Neuronal stem cell (in vitro differentiated cells): ENCODE data around the gene DENR.
"Not testable (repeated sequence)": the region's sequence is repeated elsewhere in the genome, so short reads cannot be mapped to it uniquely, and the experiment has no call there.

ENCODE experiments used
- DNase-seq: peaks from one replicate; pipeline ENCODE4 v3.0.0-alpha.2; 2013; ENCODE audit warnings: low spot score
- H2AFZ ChIP-seq: one replicate; pipeline ENCODE4 v1.6.1; 2013; ENCODE audit warnings: mild to moderate bottlenecking, low read length, inconsistent platforms
- H2AK5ac ChIP-seq: 2 replicates; pipeline ENCODE4 v1.6.1; 2013; ENCODE audit warnings: low read depth, mild to moderate bottlenecking, inconsistent platforms, low read length, moderate library complexity, mixed read lengths
- H2BK120ac ChIP-seq: 2 replicates; pipeline ENCODE4 v1.6.1; 2013; ENCODE audit warnings: low read depth, mild to moderate bottlenecking, inconsistent platforms, low read length, moderate library complexity, mixed read lengths
- H2BK12ac ChIP-seq: one replicate; pipeline ENCODE4 v1.6.1; 2013; ENCODE audit warnings: low read length, inconsistent platforms
- H2BK15ac ChIP-seq: 2 replicates; pipeline ENCODE4 v1.6.1; 2013; ENCODE audit warnings: mild to moderate bottlenecking, low read length, inconsistent platforms, mixed read lengths
- H2BK5ac ChIP-seq: one replicate; pipeline ENCODE4 v1.6.1; 2013; ENCODE audit warnings: inconsistent platforms, mild to moderate bottlenecking, low read length, moderate library complexity
- H3K14ac ChIP-seq: one replicate; pipeline ENCODE4 v1.6.1; 2013; ENCODE audit warnings: low read length, inconsistent platforms
- H3K18ac ChIP-seq: 2 replicates; pipeline ENCODE4 v1.6.1; 2013; ENCODE audit warnings: low read length, inconsistent platforms
- H3K23ac ChIP-seq: 2 replicates; pipeline ENCODE4 v1.6.1; 2013; ENCODE audit warnings: low read depth, mild to moderate bottlenecking, mixed read lengths, low read length, inconsistent platforms; ENCODE audit not compliant: poor library complexity
- H3K27ac ChIP-seq: replicated peaks from 3 replicates; pipeline ENCODE4 v1.5.1; 2013; ENCODE audit warnings: low read length, inconsistent platforms
- H3K27me3 ChIP-seq, 3 experiments: 2 replicates each; pipeline ENCODE4 v1.6.1; 2013; ENCODE audit warnings: low read length in 3 of 3, mild to moderate bottlenecking in 2 of 3, inconsistent platforms in 1 of 3, low read depth in 1 of 3, mixed read lengths in 1 of 3, moderate library complexity in 1 of 3; ENCODE audit not compliant: control insufficient read depth in 3 of 3, insufficient read depth in 3 of 3
- H3K36me3 ChIP-seq, 2 donors: replicated peaks in 1 of 2; 2 replicates each; pipeline ENCODE4 v1.6.1; 2013; ENCODE audit warnings: low read length in 2 of 2; ENCODE audit not compliant: control insufficient read depth in 2 of 2, insufficient read depth in 2 of 2
- H3K4ac ChIP-seq: 2 replicates; pipeline ENCODE4 v1.6.1; 2013; ENCODE audit warnings: inconsistent platforms, mild to moderate bottlenecking, low read length, moderate library complexity
- H3K4me1 ChIP-seq, 2 donors: 1 replicate in 1 of 2; 2 replicates in 1 of 2; pipeline ENCODE4 v1.6.1; 2013; ENCODE audit warnings: low read length in 2 of 2, low read depth in 1 of 2; ENCODE audit not compliant: control insufficient read depth in 2 of 2, insufficient read depth in 1 of 2
- H3K4me2 ChIP-seq: one replicate; pipeline ENCODE4 v1.6.1; 2013; ENCODE audit warnings: mild to moderate bottlenecking, low read length, inconsistent platforms; ENCODE audit not compliant: insufficient read depth, poor library complexity, severe bottlenecking
- H3K4me3 ChIP-seq, 2 donors: 2 replicates each; pipeline ENCODE4 v1.5.1; 2013; ENCODE audit warnings: low read length in 2 of 2, mild to moderate bottlenecking in 2 of 2, inconsistent platforms in 1 of 2, moderate library complexity in 1 of 2
- H3K79me1 ChIP-seq: one replicate; pipeline ENCODE4 v1.6.1; 2013; ENCODE audit warnings: low read depth, mild to moderate bottlenecking, inconsistent platforms, low read length, moderate library complexity
- H3K9ac ChIP-seq: one replicate; pipeline ENCODE4 v1.6.1; 2013; ENCODE audit warnings: mild to moderate bottlenecking, low read depth, low read length, inconsistent platforms; ENCODE audit not compliant: poor library complexity
- H3K9me3 ChIP-seq, 2 donors: replicated peaks in 1 of 2; 2 replicates each; pipeline versions ENCODE3 to v1.6.1; 2013; ENCODE audit warnings: low read length in 2 of 2, mild to moderate bottlenecking in 2 of 2, inconsistent platforms in 1 of 2, low read depth in 1 of 2, mixed read lengths in 1 of 2, moderate library complexity in 1 of 2; ENCODE audit not compliant: control insufficient read depth in 2 of 2, insufficient read depth in 1 of 2
- H4K8ac ChIP-seq: one replicate; pipeline ENCODE4 v1.6.1; 2013; ENCODE audit warnings: low read depth, mild to moderate bottlenecking, inconsistent platforms, low read length, moderate library complexity
- H4K91ac ChIP-seq: one replicate; pipeline ENCODE4 v1.6.1; 2013; ENCODE audit warnings: low read length, low read depth, mild to moderate bottlenecking, inconsistent platforms; ENCODE audit not compliant: poor library complexity
- WGBS, 2 donors: extraction: QIAGEN DNeasy Blood & Tissue Kit; methylation state at CpG; one replicate each; pipeline ENCODE4 v1.1.7; 2013; ENCODE audit warnings: missing lambda C conversion rate in 2 of 2, mixed read lengths in 1 of 2; ENCODE audit not compliant: insufficient read length in 2 of 2, insufficient replicate concordance in 1 of 2; ENCODE audit errors: extremely low coverage in 2 of 2; 5-methylcytosine and 5-hydroxymethylcytosine counted together

Gene DENR

GRCh38 chr12:122803937-122804336, 51.3 kb downstream of the DENR start:
- Histone ChIP-seq H3K9ac (no peak overlapping the region), H2BK5ac (no peak overlapping the region), H3K27me3 (no peaks in the 10 kb centered on the region), H2BK15ac (no peak overlapping the region), H3K9me3 (no peaks in the 10 kb centered on the region), H3K4me3 (no peak overlapping the region), H3K4ac (no peak overlapping the region), H3K18ac (no peak overlapping the region), H3K36me3 (no peaks in the 10 kb centered on the region), H3K79me1 (no peaks in the 10 kb centered on the region), H2BK120ac (no peak overlapping the region), H3K4me2 (no peak overlapping the region), H2AK5ac (no peak overlapping the region), H3K14ac (no peak overlapping the region), H2BK12ac (no peak overlapping the region), H4K91ac (no peak overlapping the region), H3K23ac (no peak overlapping the region), H2AFZ (no peak overlapping the region), H4K8ac (no peak overlapping the region), H3K4me1 (no peaks in the 10 kb centered on the region), H3K27ac (no peak overlapping the region)
- no CpG with 5 or more reads among the region's 7 CpGs for WGBS, 2 donors
- no peak for DNase-seq

- not testable (repeated sequence) for H2BK120ac ChIP-seq, H4K8ac ChIP-seq, DNase-seq, H3K4me1 ChIP-seq, H3K9ac ChIP-seq, H3K9me3 ChIP-seq, H3K36me3 ChIP-seq, H2AK5ac ChIP-seq, H3K27ac ChIP-seq, H3K18ac ChIP-seq, H3K4me2 ChIP-seq, H2BK5ac ChIP-seq, H4K91ac ChIP-seq, H3K79me1 ChIP-seq, H3K14ac ChIP-seq, H3K4ac ChIP-seq, H3K23ac ChIP-seq, H2BK15ac ChIP-seq, H2BK12ac ChIP-seq, H3K4me3 ChIP-seq, H3K27me3 ChIP-seq, H2AFZ ChIP-seq
- no CpG with 5 or more reads among the region's 9 CpGs for WGBS, 2 donors
Observed at GRCh38 chr12:122804957-122805356, 52.3 kb downstream of the DENR start.

- Histone ChIP-seq H3K9me3 (no peaks in the 10 kb centered on the region), H3K4me3 (no peak overlapping the region), H3K27me3 (no peaks in the 10 kb centered on the region), H4K91ac (no peak overlapping the region), H2BK5ac (no peak overlapping the region), H3K4ac (no peak overlapping the region), H4K8ac (no peak overlapping the region), H3K27ac (no peak overlapping the region), H3K23ac (no peak overlapping the region), H3K4me2 (no peak overlapping the region), H3K18ac (no peak overlapping the region), H3K14ac (no peak overlapping the region), H2AFZ (no peak overlapping the region), H2BK120ac (no peak overlapping the region), H3K79me1 (no peaks in the 10 kb centered on the region), H2BK15ac (no peak overlapping the region), H3K9ac (no peak overlapping the region), H3K4me1 (no peaks in the 10 kb centered on the region), H2AK5ac (no peak overlapping the region), H2BK12ac (no peak overlapping the region), H3K36me3 (no peaks in the 10 kb centered on the region)
- DNase-seq = no peak
- WGBS, 2 donors = no CpG with 5 or more reads among the region's 1 CpG
Observed at GRCh38 chr12:122807651-122808050, 55.0 kb downstream of the DENR start.

GRCh38 chr12:122811777-122812176, 59.2 kb downstream of the DENR start:
- H3K4me1 ChIP-seq = no peaks in the 10 kb centered on the region
- no peaks in the 10 kb centered on the region for H3K36me3 ChIP-seq
- H3K27me3 ChIP-seq = no peaks in the 10 kb centered on the region
- no peak overlapping the region for H2AK5ac ChIP-seq
- no peak overlapping the region for H4K91ac ChIP-seq
- WGBS, 2 donors = no CpG with 5 or more reads among the region's 3 CpGs
- no peaks in the 10 kb centered on the region for H3K9me3 ChIP-seq
- H2AFZ ChIP-seq = no peak overlapping the region
- no peak overlapping the region for H2BK5ac ChIP-seq
- no peak overlapping the region for H3K23ac ChIP-seq
- H3K4me2 ChIP-seq = no peak overlapping the region
- no peak for DNase-seq
- H3K14ac ChIP-seq = no peak overlapping the region
- H2BK12ac ChIP-seq = no peak overlapping the region
- H3K4me3 ChIP-seq = no peak overlapping the region
- no peak overlapping the region for H3K27ac ChIP-seq
- H3K79me1 ChIP-seq = no peaks in the 10 kb centered on the region
- no peak overlapping the region for H3K9ac ChIP-seq
- H3K18ac ChIP-seq = no peak overlapping the region
- H2BK120ac ChIP-seq = no peak overlapping the region
- no peak overlapping the region for H4K8ac ChIP-seq
- H3K4ac ChIP-seq = no peak overlapping the region
- no peak overlapping the region for H2BK15ac ChIP-seq
